ENCODE measurements around the gene DEGS2. TPM values are rescaled to one million over a fixed set of nuclear protein-coding genes. Genes with fewer than 3 reads are reported as not detected.

The DEGS2 gene
- total and polyA plus RNA-seq, 2 of the 13 experiments (the other 11 are each of a cell fraction or from before 2014, with no cell fraction given) = 0.09 TPM

DNA sequence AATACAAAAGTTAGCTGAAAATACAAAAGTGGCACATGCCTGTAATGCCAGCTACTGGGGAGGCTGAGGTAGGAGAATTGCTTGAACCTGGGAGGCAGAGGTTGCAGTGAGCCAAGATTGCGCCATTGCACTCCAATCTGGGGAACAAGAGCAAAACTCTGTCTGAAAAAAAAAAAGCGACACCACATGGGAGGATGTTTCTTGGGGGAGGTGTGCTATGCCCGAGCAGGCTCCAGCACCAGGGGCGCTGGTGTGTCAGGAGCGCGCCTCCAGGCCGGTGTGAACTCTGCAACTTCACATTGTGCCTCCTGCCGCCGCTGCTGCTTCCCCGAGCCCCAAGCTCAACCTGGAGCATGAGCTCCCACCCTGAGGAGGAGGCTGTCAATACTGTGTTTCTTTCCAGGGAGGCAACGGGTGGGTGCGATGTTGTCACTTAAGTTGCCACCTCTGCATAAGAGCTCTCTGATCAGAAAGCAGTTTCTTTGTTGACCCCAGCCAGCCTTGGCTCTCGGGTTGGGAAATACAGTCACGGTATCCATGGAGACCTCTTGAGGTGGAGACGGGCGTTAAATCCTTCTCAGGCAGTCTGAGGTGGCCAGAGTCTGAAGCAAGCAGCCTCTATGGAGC lies 18.9 kb downstream of the DEGS2 start (continued):
- TF ChIP-seq, protein P1, sequence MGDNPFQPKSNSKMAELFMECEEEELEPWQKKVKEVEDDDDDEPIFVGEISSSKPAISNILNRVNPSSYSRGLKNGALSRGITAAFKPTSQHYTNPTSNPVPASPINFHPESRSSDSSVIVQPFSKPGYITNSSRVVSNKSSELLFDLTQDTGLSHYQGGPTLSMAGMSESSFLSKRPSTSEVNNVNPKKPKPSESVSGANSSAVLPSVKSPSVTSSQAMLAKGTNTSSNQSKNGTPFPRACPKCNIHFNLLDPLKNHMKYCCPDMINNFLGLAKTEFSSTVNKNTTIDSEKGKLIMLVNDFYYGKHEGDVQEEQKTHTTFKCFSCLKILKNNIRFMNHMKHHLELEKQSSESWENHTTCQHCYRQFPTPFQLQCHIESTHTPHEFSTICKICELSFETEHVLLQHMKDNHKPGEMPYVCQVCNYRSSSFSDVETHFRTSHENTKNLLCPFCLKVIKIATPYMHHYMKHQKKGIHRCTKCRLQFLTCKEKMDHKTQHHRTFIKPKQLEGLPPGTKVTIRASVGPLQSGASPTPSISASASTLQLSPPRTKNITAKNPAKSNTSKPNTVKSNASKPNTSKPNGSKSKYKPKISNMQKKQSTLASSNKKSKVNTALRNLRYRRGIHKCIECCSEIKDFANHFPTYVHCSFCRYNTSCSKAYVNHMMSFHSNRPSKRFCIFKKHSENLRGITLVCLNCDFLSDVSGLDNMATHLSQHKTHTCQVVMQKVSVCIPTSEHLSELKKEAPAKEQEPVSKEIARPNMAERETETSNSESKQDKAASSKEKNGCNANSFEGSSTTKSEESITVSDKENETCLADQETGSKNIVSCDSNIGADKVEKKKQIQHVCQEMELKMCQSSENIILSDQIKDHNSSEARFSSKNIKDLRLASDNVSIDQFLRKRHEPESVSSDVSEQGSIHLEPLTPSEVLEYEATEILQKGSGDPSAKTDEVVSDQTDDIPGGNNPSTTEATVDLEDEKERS (CRISPR knock-in tag; IDR thresholded peaks at IDR 0.05) = peak; percentile 63; the same call in 1 of the 2 replicates
- TF ChIP-seq HDAC1 (CRISPR knock-in tag; IDR thresholded peaks at IDR 0.05) (peak; percentile 35; the same call in 1 of the 2 replicates), MIXL1 (CRISPR knock-in tag; IDR thresholded peaks at IDR 0.05) (0 out of 2 replicates have a peak, but pooled peaks have one; percentile 30), DPF2 (CRISPR knock-in tag; IDR thresholded peaks at IDR 0.05; ENCODE audit: borderline replicate concordance, low read depth) (peak; percentile 32; the same call in 1 of the 2 replicates), RARA (CRISPR knock-in tag; IDR thresholded peaks at IDR 0.05) (peak; percentile 10; the same call in 1 of the 2 replicates), ZC3H13 (CRISPR knock-in tag; IDR thresholded peaks at IDR 0.05) (no peak), IRF2 (CRISPR knock-in tag; IDR thresholded peaks at IDR 0.05) (0 out of 2 replicates have a peak, but pooled peaks have one; percentile 22), FOXA1 (IDR thresholded peaks at IDR 0.05) (no peak), FOXA1 (CRISPR knock-in tag; IDR thresholded peaks at IDR 0.05) (peak; percentile 2; the same call in 1 of the 2 replicates), FOXA3 (CRISPR knock-in tag; IDR thresholded peaks at IDR 0.05) (0 out of 2 replicates have a peak, but pooled peaks have one; percentile 26), KDM5B (CRISPR knock-in tag; IDR thresholded peaks at IDR 0.05; ENCODE audit: borderline replicate concordance) (peak; percentile 65; the same call in 1 of the 2 replicates), ERF (CRISPR knock-in tag; IDR thresholded peaks at IDR 0.05) (peak; percentile 53; the same call in 1 of the 2 replicates), HNRNPLL (IDR thresholded peaks at IDR 0.05; ENCODE audit: low read depth, low read length, poor library complexity, severe bottlenecking) (peak; percentile 32), FIP1L1 (IDR thresholded peaks at IDR 0.05; ENCODE audit: borderline replicate concordance, insufficient read depth, low read depth, low read length) (no peak)
- TF ChIP-seq, protein P2, sequence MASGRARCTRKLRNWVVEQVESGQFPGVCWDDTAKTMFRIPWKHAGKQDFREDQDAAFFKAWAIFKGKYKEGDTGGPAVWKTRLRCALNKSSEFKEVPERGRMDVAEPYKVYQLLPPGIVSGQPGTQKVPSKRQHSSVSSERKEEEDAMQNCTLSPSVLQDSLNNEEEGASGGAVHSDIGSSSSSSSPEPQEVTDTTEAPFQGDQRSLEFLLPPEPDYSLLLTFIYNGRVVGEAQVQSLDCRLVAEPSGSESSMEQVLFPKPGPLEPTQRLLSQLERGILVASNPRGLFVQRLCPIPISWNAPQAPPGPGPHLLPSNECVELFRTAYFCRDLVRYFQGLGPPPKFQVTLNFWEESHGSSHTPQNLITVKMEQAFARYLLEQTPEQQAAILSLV (CRISPR knock-in tag; IDR thresholded peaks at IDR 0.05; ENCODE audit: borderline replicate concordance) = peak; percentile 29; the same call in 1 of the 2 replicates
- TF ChIP-seq, protein P3, sequence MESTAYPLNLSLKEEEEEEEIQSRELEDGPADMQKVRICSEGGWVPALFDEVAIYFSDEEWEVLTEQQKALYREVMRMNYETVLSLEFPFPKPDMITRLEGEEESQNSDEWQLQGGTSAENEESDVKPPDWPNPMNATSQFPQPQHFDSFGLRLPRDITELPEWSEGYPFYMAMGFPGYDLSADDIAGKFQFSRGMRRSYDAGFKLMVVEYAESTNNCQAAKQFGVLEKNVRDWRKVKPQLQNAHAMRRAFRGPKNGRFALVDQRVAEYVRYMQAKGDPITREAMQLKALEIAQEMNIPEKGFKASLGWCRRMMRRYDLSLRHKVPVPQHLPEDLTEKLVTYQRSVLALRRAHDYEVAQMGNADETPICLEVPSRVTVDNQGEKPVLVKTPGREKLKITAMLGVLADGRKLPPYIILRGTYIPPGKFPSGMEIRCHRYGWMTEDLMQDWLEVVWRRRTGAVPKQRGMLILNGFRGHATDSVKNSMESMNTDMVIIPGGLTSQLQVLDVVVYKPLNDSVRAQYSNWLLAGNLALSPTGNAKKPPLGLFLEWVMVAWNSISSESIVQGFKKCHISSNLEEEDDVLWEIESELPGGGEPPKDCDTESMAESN (CRISPR knock-in tag; conservative IDR thresholded peaks at IDR 0.05) = 0 out of 2 replicates have a peak, but pooled peaks have one; percentile 44
- TF ChIP-seq, protein P4, sequence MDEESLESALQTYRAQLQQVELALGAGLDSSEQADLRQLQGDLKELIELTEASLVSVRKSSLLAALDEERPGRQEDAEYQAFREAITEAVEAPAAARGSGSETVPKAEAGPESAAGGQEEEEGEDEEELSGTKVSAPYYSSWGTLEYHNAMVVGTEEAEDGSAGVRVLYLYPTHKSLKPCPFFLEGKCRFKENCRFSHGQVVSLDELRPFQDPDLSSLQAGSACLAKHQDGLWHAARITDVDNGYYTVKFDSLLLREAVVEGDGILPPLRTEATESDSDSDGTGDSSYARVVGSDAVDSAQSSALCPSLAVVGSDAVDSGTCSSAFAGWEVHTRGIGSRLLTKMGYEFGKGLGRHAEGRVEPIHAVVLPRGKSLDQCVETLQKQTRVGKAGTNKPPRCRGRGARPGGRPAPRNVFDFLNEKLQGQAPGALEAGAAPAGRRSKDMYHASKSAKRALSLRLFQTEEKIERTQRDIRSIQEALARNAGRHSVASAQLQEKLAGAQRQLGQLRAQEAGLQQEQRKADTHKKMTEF (CRISPR knock-in tag; IDR thresholded peaks at IDR 0.05) = peak; percentile 35; the same call in 1 of the 2 replicates
- TF ChIP-seq, protein P5, sequence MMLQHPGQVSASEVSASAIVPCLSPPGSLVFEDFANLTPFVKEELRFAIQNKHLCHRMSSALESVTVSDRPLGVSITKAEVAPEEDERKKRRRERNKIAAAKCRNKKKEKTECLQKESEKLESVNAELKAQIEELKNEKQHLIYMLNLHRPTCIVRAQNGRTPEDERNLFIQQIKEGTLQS (CRISPR knock-in tag; IDR thresholded peaks at IDR 0.05) = no peak
- TF ChIP-seq, protein P6, sequence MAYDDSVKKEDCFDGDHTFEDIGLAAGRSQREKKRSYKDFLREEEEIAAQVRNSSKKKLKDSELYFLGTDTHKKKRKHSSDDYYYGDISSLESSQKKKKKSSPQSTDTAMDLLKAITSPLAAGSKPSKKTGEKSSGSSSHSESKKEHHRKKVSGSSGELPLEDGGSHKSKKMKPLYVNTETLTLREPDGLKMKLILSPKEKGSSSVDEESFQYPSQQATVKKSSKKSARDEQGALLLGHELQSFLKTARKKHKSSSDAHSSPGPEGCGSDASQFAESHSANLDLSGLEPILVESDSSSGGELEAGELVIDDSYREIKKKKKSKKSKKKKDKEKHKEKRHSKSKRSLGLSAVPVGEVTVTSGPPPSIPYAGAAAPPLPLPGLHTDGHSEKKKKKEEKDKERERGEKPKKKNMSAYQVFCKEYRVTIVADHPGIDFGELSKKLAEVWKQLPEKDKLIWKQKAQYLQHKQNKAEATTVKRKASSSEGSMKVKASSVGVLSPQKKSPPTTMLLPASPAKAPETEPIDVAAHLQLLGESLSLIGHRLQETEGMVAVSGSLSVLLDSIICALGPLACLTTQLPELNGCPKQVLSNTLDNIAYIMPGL (CRISPR knock-in tag; IDR thresholded peaks at IDR 0.05; ENCODE audit: borderline replicate concordance in 1 of 2, low read depth in 1 of 2) = peak; percentile 71 to 80; a peak in 3 of 4 replicates

Measured in HepG2 (cell line).